Measurements from ENCODE around the gene MEIS3. TPM values are rescaled to one million over a fixed set of nuclear protein-coding genes. Genes with fewer than 3 reads are reported as not detected.

MEIS3 gene
- total and polyA plus RNA-seq, 9 donors = 7.2 to 30.6 (median 18.6) TPM

- Histone ChIP-seq H3K27me3 (no peaks in the 10 kb centered on the region), H3K36me3 (no peaks in the 10 kb centered on the region)
- WGBS, 3 donors = 82 to 88% (median 83%) methylated on average over 6 of the region's 6 CpGs
These were observed 60.4 kb downstream of the MEIS3 start for GRCh38 chr19:47358936-47359335.

GRCh38 chr19:47357788-47358680 is 61.3 kb downstream of the MEIS3 start:
- intact Hi-C loops (cut with DNase I) = no loop called here
- H3K36me3 ChIP-seq = no peaks in the 10 kb centered on the region
- TF ChIP-seq EP300 (IDR thresholded peaks at IDR 0.05) (no peak), POLR2A (IDR thresholded peaks at IDR 0.05) (no peak), CTCF (IDR thresholded peaks at IDR 0.05) (no peak)
- H3K27ac ChIP-seq = no peak overlapping the region
- 93 to 98% (median 94%) methylated on average over 27 to 28 of the region's 28 CpGs for WGBS, 3 donors
- no peaks in the 10 kb centered on the region for H3K9me3 ChIP-seq
- DNase-seq = no peak
- no peaks in the 10 kb centered on the region for H3K4me1 ChIP-seq (ENCODE audit: insufficient read depth)
- H3K27me3 ChIP-seq = no peaks in the 10 kb centered on the region
- no peak overlapping the region for H3K4me3 ChIP-seq

More at GRCh38 chr19:47358936-47359335, 60.4 kb downstream of the MEIS3 start:
- Histone ChIP-seq H3K9me3 (no peaks in the 10 kb centered on the region), H3K4me1 (ENCODE audit: insufficient read depth) (no peaks in the 10 kb centered on the region), H3K4me3 (no peak overlapping the region), H3K27ac (no peak overlapping the region)
- DNase-seq = no peak
- TF ChIP-seq POLR2A (IDR thresholded peaks at IDR 0.05) = no peak
- no peak for TF ChIP-seq EP300 (IDR thresholded peaks at IDR 0.05)
- no peak for TF ChIP-seq CTCF (IDR thresholded peaks at IDR 0.05)
- intact Hi-C loops (cut with DNase I) = no loop called here

- Histone ChIP-seq H3K36me3 (no peaks in the 10 kb centered on the region), H3K27ac (no peak overlapping the region), H3K4me3 (no peak overlapping the region), H3K9me3 (no peaks in the 10 kb centered on the region), H3K27me3 (no peaks in the 10 kb centered on the region), H3K4me1 (ENCODE audit: insufficient read depth) (no peaks in the 10 kb centered on the region)
- WGBS, 3 donors = 93 to 96% (median 95%) methylated on average over 6 of the region's 6 CpGs
- no peak for DNase-seq
- TF ChIP-seq CTCF (IDR thresholded peaks at IDR 0.05) (no peak), POLR2A (IDR thresholded peaks at IDR 0.05) (no peak), EP300 (IDR thresholded peaks at IDR 0.05) (no peak)
- intact Hi-C loops (cut with DNase I) = no loop called here
These were observed 62.4 kb downstream of the MEIS3 start for GRCh38 chr19:47356900-47357299.

GRCh38 chr19:47353307-47353712 is 66.0 kb downstream of the MEIS3 start:
- intact Hi-C loops (cut with DNase I) = no loop called here
- no peaks in the 10 kb centered on the region for H3K27me3 ChIP-seq
- TF ChIP-seq POLR2A (IDR thresholded peaks at IDR 0.05) (no peak), EP300 (IDR thresholded peaks at IDR 0.05) (no peak), CTCF (IDR thresholded peaks at IDR 0.05) (no peak)
- no peaks in the 10 kb centered on the region for H3K9me3 ChIP-seq
- peaks cover 4% of the 10 kb centered on the region for H3K4me1 ChIP-seq (ENCODE audit: insufficient read depth)
- WGBS, 3 donors = 86 to 88% (median 86%) methylated on average over 24 of the region's 24 CpGs
- no peaks in the 10 kb centered on the region for H3K36me3 ChIP-seq
- no peak overlapping the region for H3K4me3 ChIP-seq
- H3K27ac ChIP-seq = no peak overlapping the region
- no peak for DNase-seq

Other genes starting within 250 kb of the MEIS3 start
- gene BBC3, start 188.3 kb downstream of the MEIS3 start, total RNA-seq = 10 to 100 TPM in 1 of 7 donors, 1 to 10 TPM in 6; 5.4 to 13.2 (median 6.6) TPM
- 1 to 10 TPM in 1 of 2 donors, under 1 TPM in 1; 0.23 to 4.5 TPM for gene BBC3, start 188.3 kb downstream of the MEIS3 start, polyA plus RNA-seq
- 10 to 100 TPM; 17.5 to 65.7 (median 37.0) TPM for gene CCDC9, start 163.0 kb downstream of the MEIS3 start, total RNA-seq
- gene CCDC9, start 163.0 kb downstream of the MEIS3 start, polyA plus RNA-seq = 10 to 100 TPM; 14.8 to 40.4 TPM
- gene INAFM1, start 144.6 kb downstream of the MEIS3 start, total RNA-seq = 10 to 100 TPM in 6 of 7 donors, 1 to 10 TPM in 1; 9.7 to 53.3 (median 31.0) TPM
- gene INAFM1, start 144.6 kb downstream of the MEIS3 start, polyA plus RNA-seq = 10 to 100 TPM in 1 of 2 donors, under 1 TPM in 1; 0.73 to 15.2 TPM
- 10 to 100 TPM in 3 of 7 donors, 1 to 10 TPM in 4; 4.6 to 27.5 (median 9.4) TPM for gene C5AR1, start 109.7 kb downstream of the MEIS3 start, total RNA-seq
- gene C5AR1, start 109.7 kb downstream of the MEIS3 start, polyA plus RNA-seq = 1 to 10 TPM; 3.5 to 10.0 TPM
- 1 to 10 TPM in 6 of 7 donors, under 1 TPM in 1; 0.51 to 3.9 (median 1.3) TPM for gene C5AR2, start 87.4 kb downstream of the MEIS3 start, total RNA-seq
- gene C5AR2, start 87.4 kb downstream of the MEIS3 start, polyA plus RNA-seq = 1 to 10 TPM in 1 of 2 donors, under 1 TPM in 1; 0.41 to 1.1 TPM
- 10 to 100 TPM; 14.1 to 21.3 (median 17.7) TPM for gene DHX34, start 70.2 kb downstream of the MEIS3 start, total RNA-seq
- 10 to 100 TPM in 1 of 2 donors, 1 to 10 TPM in 1; 2.6 to 13.9 TPM for gene DHX34, start 70.2 kb downstream of the MEIS3 start, polyA plus RNA-seq
- gene SLC8A2, start 52.4 kb upstream of the MEIS3 start, total RNA-seq = 1 to 10 TPM in 1 of 7 donors, under 1 TPM in 3, not detected in 3; 0.07 to 1.3 (median 0.39) TPM
- gene SLC8A2, start 52.4 kb upstream of the MEIS3 start, polyA plus RNA-seq = under 1 TPM; 0.08 to 0.60 TPM
- gene KPTN, start 64.7 kb upstream of the MEIS3 start, total RNA-seq = 1 to 10 TPM; 2.8 to 5.5 (median 4.4) TPM
- gene KPTN, start 64.7 kb upstream of the MEIS3 start, polyA plus RNA-seq = 1 to 10 TPM; 4.4 to 5.4 TPM
- 100 to 1,000 TPM in 2 of 7 donors, 10 to 100 TPM in 5; 76.5 to 101 (median 95.1) TPM for gene NAPA, start 95.5 kb upstream of the MEIS3 start, total RNA-seq
- gene NAPA, start 95.5 kb upstream of the MEIS3 start, polyA plus RNA-seq = 10 to 100 TPM; 59.4 to 74.5 TPM
- 1 to 10 TPM in 5 of 7 donors, under 1 TPM in 2; 0.62 to 2.5 (median 1.5) TPM for gene ZNF541, start 153.6 kb upstream of the MEIS3 start, total RNA-seq
- 1 to 10 TPM in 1 of 2 donors, under 1 TPM in 1; 0.97 to 1.8 TPM for gene ZNF541, start 153.6 kb upstream of the MEIS3 start, polyA plus RNA-seq
- gene BICRA, start 189.6 kb upstream of the MEIS3 start, total RNA-seq = 10 to 100 TPM in 5 of 7 donors, 1 to 10 TPM in 2; 3.7 to 21.7 (median 13.1) TPM
- gene BICRA, start 189.6 kb upstream of the MEIS3 start, polyA plus RNA-seq = 10 to 100 TPM in 1 of 2 donors, 1 to 10 TPM in 1; 8.1 to 10.1 TPM

All from ovary (tissue), 9 donors.